Sigmoid colon (tissue), 7 donors: Measurements from ENCODE around the gene SEC14L6. TPM values are rescaled to one million over a fixed set of nuclear protein-coding genes. Genes with fewer than 3 reads are reported as not detected.

Experiments used
- DNase-seq: peaks from one replicate; pipeline ENCODE4 v3.0.0-alpha.2; 2019
- H3K27ac ChIP-seq, 4 donors: fragments of 200-600 bp; sonication (generic); one replicate each; pipeline ENCODE4 v1.5.1; 2016 to 2019; ENCODE audit warnings: mild to moderate bottlenecking in 1 of 4
- H3K27me3 ChIP-seq, 3 donors: fragments of 200-600 bp; sonication (generic); one replicate each; pipeline ENCODE4 v1.5.1; 2019; ENCODE audit warnings: mild to moderate bottlenecking in 1 of 3
- H3K36me3 ChIP-seq, 4 donors: fragments of 200-600 bp; sonication (generic); one replicate each; pipeline ENCODE4 v1.5.1; 2016 to 2019
- H3K4me1 ChIP-seq, 4 donors: fragments of 200-600 bp; sonication (generic); one replicate each; pipeline ENCODE4 v1.5.1; 2017 to 2019
- H3K4me3 ChIP-seq, 4 donors: fragments of 200-600 bp; sonication (generic); one replicate each; pipeline ENCODE4 v1.5.1; 2017 to 2019; ENCODE audit warnings: mild to moderate bottlenecking in 2 of 4, moderate library complexity in 1 of 4
- H3K9me3 ChIP-seq, 4 donors: fragments of 200-600 bp in 3 of 4; sonication (generic) in 3 of 4; one replicate each; pipeline versions ENCODE4 v1.5.1 to v1.6.1; 2013 to 2019
- CTCF ChIP-seq, 4 experiments: fragments of 450-650 bp in 3 of 4; fragments of 200-600 bp in 1 of 4; IDR thresholded peaks; one replicate each; pipeline ENCODE4 v1.5.1; 2016 to 2019; ENCODE audit warnings: antibody characterized with exemption in 4 of 4, mild to moderate bottlenecking in 3 of 4, moderate library complexity in 2 of 4
- EP300 ChIP-seq, 4 donors: sonication (generic); formaldehyde crosslinking; IDR thresholded peaks; one replicate each; pipeline ENCODE4 v1.6.1; 2017; ENCODE audit warnings: antibody characterized with exemption in 4 of 4
- POLR2A ChIP-seq, 2 donors: fragments of 450-650 bp; IDR thresholded peaks; one replicate each; pipeline ENCODE4 v1.6.1; 2016; ENCODE audit warnings: antibody characterized with exemption in 2 of 2, mild to moderate bottlenecking in 2 of 2, moderate library complexity in 2 of 2
- POLR2AphosphoS5 ChIP-seq, 4 donors: sonication (generic); formaldehyde crosslinking; IDR thresholded peaks; one replicate each; pipeline ENCODE4 v1.6.1; 2017; ENCODE audit warnings: antibody characterized with exemption in 4 of 4
- WGBS, 2 donors: extraction: QIAGEN DNeasy Blood & Tissue Kit; methylation state at CpG; one replicate each; pipeline ENCODE4 v1.1.7; 2013; 5-methylcytosine and 5-hydroxymethylcytosine counted together
- intact Hi-C: fragments of 100-400 bp; cut with DNase I; formaldehyde crosslinking; loops from one replicate; pipeline ENCODE4 v1.15.1; 2023
- polyA plus RNA-seq, 3 donors: library from polyadenylated mRNA; stranded (reverse); fragments of 200-250 nt; gene quantifications; one replicate each; pipeline ENCODE4 v1.2.3, GENCODE V29; 2013
- total RNA-seq, 4 donors: library from RNA; depleted of rRNA; stranded (reverse); fragments of >200 nt; gene quantifications; one replicate each; pipeline ENCODE4 v1.1.0, GENCODE V29; 2016
- donor health status: healthy with polysubstance abuse.
- donor health status: Bipolar disorder and iron deficiency.
- donor health status: healthy.

The SEC14L6 gene
- total and polyA plus RNA-seq, 7 donors: 0.10 to 4.3 (median 0.62) TPM; not detected in 3

DNA sequence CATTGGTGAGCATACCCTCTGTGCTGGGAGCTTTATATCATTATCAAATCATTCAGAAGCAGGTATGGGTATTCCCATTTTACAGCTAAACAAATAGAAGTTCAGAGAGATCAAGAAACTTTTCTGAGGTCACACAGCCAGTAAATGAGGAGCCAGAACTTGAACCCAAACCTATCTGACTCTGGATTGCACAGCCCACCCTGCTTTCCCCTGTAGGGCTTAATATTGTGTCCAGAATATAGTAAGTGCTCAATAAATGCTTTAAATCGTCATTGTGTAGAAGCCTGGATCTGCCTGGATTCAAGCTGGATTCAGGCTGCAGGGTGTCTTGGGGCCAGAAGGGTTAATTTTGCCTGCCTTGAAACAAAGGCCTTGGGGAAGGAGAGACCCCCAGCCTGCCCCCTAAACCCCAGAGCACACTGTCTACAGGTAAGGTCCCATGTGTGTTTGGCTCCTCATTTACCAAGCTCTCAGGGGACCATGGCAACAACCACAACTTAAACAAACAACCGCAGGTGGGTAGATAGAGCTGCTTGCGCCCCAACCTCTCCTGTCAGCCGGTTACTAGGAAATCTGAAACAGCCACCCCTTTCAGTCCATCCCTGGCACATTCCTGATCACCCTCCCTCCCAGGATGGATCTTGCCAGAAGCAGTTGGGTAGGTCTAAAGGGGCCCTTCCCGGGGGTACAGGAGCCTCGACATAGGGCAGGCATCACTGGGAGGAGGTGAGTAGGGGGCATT, 71.7 kb downstream of the SEC14L6 start:
- Histone ChIP-seq H3K36me3 (no peaks in the 10 kb centered on the region), H3K4me1 (no peaks in the 10 kb centered on the region), H3K4me3 (no peak overlapping the region), H3K9me3 (no peaks in the 10 kb centered on the region), H3K27me3 (peaks cover 0 to 16% (median 3%) of the 10 kb centered on the region in 3 donors), H3K27ac (no peak overlapping the region)
- DNase-seq: no peak
- 22 to 41% methylated on average over 6 of the region's 6 CpGs for WGBS, 2 donors
- intact Hi-C loops: no loop called here
- TF ChIP-seq POLR2A (IDR thresholded peaks at IDR 0.05) (no peak), EP300 (IDR thresholded peaks at IDR 0.05) (no peak), CTCF (IDR thresholded peaks at IDR 0.05) (no peak), POLR2AphosphoS5 (IDR thresholded peaks at IDR 0.05) (no peak)

DNA sequence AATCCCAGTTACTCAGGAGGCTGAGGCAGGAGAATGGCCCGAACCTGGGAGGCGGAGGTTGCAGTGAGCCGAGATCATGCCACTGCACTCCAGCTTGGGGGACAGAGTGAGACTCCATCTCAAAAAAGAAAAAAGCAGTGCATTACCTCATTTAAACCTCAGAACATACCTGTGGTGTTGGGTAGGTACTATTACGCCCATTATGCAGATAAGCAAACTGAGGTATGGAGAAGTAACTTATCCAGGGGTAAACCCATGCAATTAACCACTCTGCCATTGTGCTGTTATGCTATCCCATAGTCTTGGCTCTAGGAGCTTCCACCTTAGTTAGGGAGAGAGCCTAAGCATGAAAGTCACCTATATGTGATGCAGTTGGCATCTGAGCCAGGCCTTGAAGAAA, 72.4 kb downstream of the SEC14L6 start:
- Histone ChIP-seq H3K27ac (no peak overlapping the region), H3K4me3 (no peak overlapping the region), H3K27me3 (peaks cover 0 to 16% (median 3%) of the 10 kb centered on the region in 3 donors), H3K36me3 (no peaks in the 10 kb centered on the region), H3K4me1 (no peaks in the 10 kb centered on the region), H3K9me3 (no peaks in the 10 kb centered on the region)
- no peak for DNase-seq
- TF ChIP-seq POLR2A (IDR thresholded peaks at IDR 0.05): no peak
- TF ChIP-seq EP300 (IDR thresholded peaks at IDR 0.05): no peak
- no peak for TF ChIP-seq POLR2AphosphoS5 (IDR thresholded peaks at IDR 0.05)
- no peak for TF ChIP-seq CTCF (IDR thresholded peaks at IDR 0.05)
- intact Hi-C loops: no loop called here
- 94 to 95% methylated on average over 4 of the region's 4 CpGs for WGBS, 2 donors

GRCh38 chr22:30472994-30473720, 73.4 kb downstream of the SEC14L6 start:
- intact Hi-C loops: no loop called here
- Histone ChIP-seq H3K36me3 (no peaks in the 10 kb centered on the region), H3K27ac (no peak overlapping the region), H3K9me3 (no peaks in the 10 kb centered on the region), H3K27me3 (peaks cover 0 to 16% (median 3%) of the 10 kb centered on the region in 3 donors), H3K4me1 (no peaks in the 10 kb centered on the region), H3K4me3 (no peak overlapping the region)
- no peak for DNase-seq
- 59 to 61% methylated on average over 4 of the region's 4 CpGs for WGBS, 2 donors
- no peak for TF ChIP-seq CTCF (IDR thresholded peaks at IDR 0.05)
- no peak for TF ChIP-seq POLR2A (IDR thresholded peaks at IDR 0.05)
- no peak for TF ChIP-seq EP300 (IDR thresholded peaks at IDR 0.05)
- no peak for TF ChIP-seq POLR2AphosphoS5 (IDR thresholded peaks at IDR 0.05)

Other genes starting within 250 kb of the SEC14L6 start
- 10 to 100 TPM; 12.5 to 31.0 (median 26.8) TPM for gene TBC1D10A, start 219.8 kb downstream of the SEC14L6 start, total RNA-seq
- gene TBC1D10A, start 219.8 kb downstream of the SEC14L6 start, polyA plus RNA-seq: 10 to 100 TPM; 28.8 to 35.4 (median 29.1) TPM
- gene SF3A1, start 189.8 kb downstream of the SEC14L6 start, total RNA-seq: 10 to 100 TPM; 24.2 to 61.5 (median 33.5) TPM
- 10 to 100 TPM; 17.4 to 41.2 (median 21.3) TPM for gene SF3A1, start 189.8 kb downstream of the SEC14L6 start, polyA plus RNA-seq
- 1 to 10 TPM in 3 of 4 donors, under 1 TPM in 1; 0.83 to 2.0 (median 1.7) TPM for gene CCDC157, start 189.7 kb downstream of the SEC14L6 start, total RNA-seq
- gene CCDC157, start 189.7 kb downstream of the SEC14L6 start, polyA plus RNA-seq: 1 to 10 TPM; 1.2 to 1.8 (median 1.6) TPM
- 10 to 100 TPM; 12.2 to 21.6 (median 13.0) TPM for gene RNF215, start 159.3 kb downstream of the SEC14L6 start, total RNA-seq
- 1 to 10 TPM in 2 of 3 donors, under 1 TPM in 1; 0.92 to 7.1 (median 1.8) TPM for gene RNF215, start 159.3 kb downstream of the SEC14L6 start, polyA plus RNA-seq
- gene SEC14L2, start 149.7 kb downstream of the SEC14L6 start, total RNA-seq: 10 to 100 TPM in 2 of 4 donors, 1 to 10 TPM in 2; 4.7 to 12.1 (median 7.8) TPM
- gene SEC14L2, start 149.7 kb downstream of the SEC14L6 start, polyA plus RNA-seq: 1 to 10 TPM; 2.4 to 6.3 (median 5.5) TPM
- gene MTFP1, start 121.0 kb downstream of the SEC14L6 start, total RNA-seq: 1 to 10 TPM; 2.9 to 7.1 (median 4.8) TPM
- 10 to 100 TPM; 21.0 to 38.5 (median 31.2) TPM for gene MTFP1, start 121.0 kb downstream of the SEC14L6 start, polyA plus RNA-seq
- gene SEC14L3, start 74.7 kb downstream of the SEC14L6 start, total RNA-seq: not detected
- gene SEC14L3, start 74.7 kb downstream of the SEC14L6 start, polyA plus RNA-seq: under 1 TPM in 1 of 3 donors, not detected in 2; 0.23 TPM
- gene SEC14L4, start 41.0 kb downstream of the SEC14L6 start, total RNA-seq: not detected
- gene SEC14L4, start 41.0 kb downstream of the SEC14L6 start, polyA plus RNA-seq: under 1 TPM in 1 of 3 donors, not detected in 2; 0.04 TPM
- 1 to 10 TPM in 2 of 4 donors, under 1 TPM in 2; 0.68 to 2.8 (median 1.5) TPM for gene GAL3ST1, start 27.9 kb upstream of the SEC14L6 start, total RNA-seq
- 10 to 100 TPM in 1 of 3 donors, 1 to 10 TPM in 2; 3.6 to 10.2 (median 5.8) TPM for gene GAL3ST1, start 27.9 kb upstream of the SEC14L6 start, polyA plus RNA-seq
- 10 to 100 TPM; 33.2 to 48.1 (median 43.1) TPM for gene PES1, start 45.2 kb upstream of the SEC14L6 start, total RNA-seq
- 10 to 100 TPM; 25.0 to 64.8 (median 33.0) TPM for gene PES1, start 45.2 kb upstream of the SEC14L6 start, polyA plus RNA-seq
- 10 to 100 TPM; 23.5 to 45.7 (median 25.5) TPM for gene TCN2, start 60.4 kb upstream of the SEC14L6 start, total RNA-seq
- gene TCN2, start 60.4 kb upstream of the SEC14L6 start, polyA plus RNA-seq: 10 to 100 TPM in 2 of 3 donors, 1 to 10 TPM in 1; 8.4 to 28.7 (median 17.1) TPM
- gene SLC35E4, start 89.0 kb upstream of the SEC14L6 start, total RNA-seq: 1 to 10 TPM; 5.0 to 7.7 (median 6.4) TPM
- gene SLC35E4, start 89.0 kb upstream of the SEC14L6 start, polyA plus RNA-seq: 1 to 10 TPM; 1.2 to 4.0 (median 2.1) TPM
- gene DUSP18, start 121.1 kb upstream of the SEC14L6 start, total RNA-seq: 1 to 10 TPM; 4.1 to 8.3 (median 4.2) TPM
- 1 to 10 TPM; 2.4 to 7.0 (median 3.2) TPM for gene DUSP18, start 121.1 kb upstream of the SEC14L6 start, polyA plus RNA-seq
- gene OSBP2, start 148.1 kb upstream of the SEC14L6 start, total RNA-seq: 1 to 10 TPM; 1.4 to 3.0 (median 2.1) TPM
- gene OSBP2, start 148.1 kb upstream of the SEC14L6 start, polyA plus RNA-seq: 1 to 10 TPM; 1.2 to 1.6 (median 1.5) TPM